Sigmoid colon (tissue), 7 donors: ENCODE measurements around the gene PLEKHH1. TPM values are rescaled to one million over a fixed set of nuclear protein-coding genes. Genes with fewer than 3 reads are reported as not detected.

Experiments
- DNase-seq: peaks from one replicate; pipeline ENCODE4 v3.0.0-alpha.2; 2019
- H3K27ac ChIP-seq, 4 donors: fragments of 200-600 bp; sonication (generic); one replicate each; pipeline ENCODE4 v1.5.1; 2016 to 2019; ENCODE audit warnings: mild to moderate bottlenecking in 1 of 4
- H3K27me3 ChIP-seq, 3 donors: fragments of 200-600 bp; sonication (generic); one replicate each; pipeline ENCODE4 v1.5.1; 2019; ENCODE audit warnings: mild to moderate bottlenecking in 1 of 3
- H3K36me3 ChIP-seq, 4 donors: fragments of 200-600 bp; sonication (generic); one replicate each; pipeline ENCODE4 v1.5.1; 2016 to 2019
- H3K4me1 ChIP-seq, 4 donors: fragments of 200-600 bp; sonication (generic); one replicate each; pipeline ENCODE4 v1.5.1; 2017 to 2019
- H3K4me3 ChIP-seq, 4 donors: fragments of 200-600 bp; sonication (generic); one replicate each; pipeline ENCODE4 v1.5.1; 2017 to 2019; ENCODE audit warnings: mild to moderate bottlenecking in 2 of 4, moderate library complexity in 1 of 4
- H3K9me3 ChIP-seq, 4 donors: fragments of 200-600 bp in 3 of 4; sonication (generic) in 3 of 4; one replicate each; pipeline versions ENCODE4 v1.5.1 to v1.6.1; 2013 to 2019
- EP300 ChIP-seq, 4 donors: sonication (generic); formaldehyde crosslinking; IDR thresholded peaks; one replicate each; pipeline ENCODE4 v1.6.1; 2017; ENCODE audit warnings: antibody characterized with exemption in 4 of 4
- POLR2A ChIP-seq, 2 donors: fragments of 450-650 bp; IDR thresholded peaks; one replicate each; pipeline ENCODE4 v1.6.1; 2016; ENCODE audit warnings: antibody characterized with exemption in 2 of 2, mild to moderate bottlenecking in 2 of 2, moderate library complexity in 2 of 2
- POLR2AphosphoS5 ChIP-seq, 4 donors: sonication (generic); formaldehyde crosslinking; IDR thresholded peaks; one replicate each; pipeline ENCODE4 v1.6.1; 2017; ENCODE audit warnings: antibody characterized with exemption in 4 of 4
- WGBS, 2 donors: extraction: QIAGEN DNeasy Blood & Tissue Kit; methylation state at CpG; one replicate each; pipeline ENCODE4 v1.1.7; 2013; 5-methylcytosine and 5-hydroxymethylcytosine counted together
- intact Hi-C: fragments of 100-400 bp; cut with DNase I; formaldehyde crosslinking; loops from one replicate; pipeline ENCODE4 v1.15.1; 2023
- polyA plus RNA-seq, 3 donors: library from polyadenylated mRNA; stranded (reverse); fragments of 200-250 nt; gene quantifications; one replicate each; pipeline ENCODE4 v1.2.3, GENCODE V29; 2013
- total RNA-seq, 4 donors: library from RNA; depleted of rRNA; stranded (reverse); fragments of >200 nt; gene quantifications; one replicate each; pipeline ENCODE4 v1.1.0, GENCODE V29; 2016
- TF ChIP-seq, protein P1 (sequence below), 4 experiments: fragments of 450-650 bp in 3 of 4; fragments of 200-600 bp in 1 of 4; IDR thresholded peaks; one replicate each; pipeline ENCODE4 v1.5.1; 2016 to 2019; ENCODE audit warnings: antibody characterized with exemption in 4 of 4, mild to moderate bottlenecking in 3 of 4, moderate library complexity in 2 of 4
- donor health status: healthy with polysubstance abuse.
- donor health status: Bipolar disorder and iron deficiency.
- donor health status: healthy.

PLEKHH1 gene
- total and polyA plus RNA-seq, 7 donors: 2.0 to 25.3 (median 8.0) TPM

GRCh38 chr14:67505254-67505653, 27.8 kb upstream of the PLEKHH1 start:
- Histone ChIP-seq H3K27ac (no peak overlapping the region), H3K4me1 (no peaks in the 10 kb centered on the region), H3K36me3 (no peaks in the 10 kb centered on the region), H3K4me3 (no peak overlapping the region), H3K9me3 (no peaks in the 10 kb centered on the region), H3K27me3 (no peaks in the 10 kb centered on the region)
- DNase-seq: no peak
- WGBS, 2 donors: 73 to 88% methylated on average over 1 of the region's 1 CpG
- intact Hi-C loops: no loop called here
- TF ChIP-seq EP300 (IDR thresholded peaks at IDR 0.05): no peak
- TF ChIP-seq, protein P1, sequence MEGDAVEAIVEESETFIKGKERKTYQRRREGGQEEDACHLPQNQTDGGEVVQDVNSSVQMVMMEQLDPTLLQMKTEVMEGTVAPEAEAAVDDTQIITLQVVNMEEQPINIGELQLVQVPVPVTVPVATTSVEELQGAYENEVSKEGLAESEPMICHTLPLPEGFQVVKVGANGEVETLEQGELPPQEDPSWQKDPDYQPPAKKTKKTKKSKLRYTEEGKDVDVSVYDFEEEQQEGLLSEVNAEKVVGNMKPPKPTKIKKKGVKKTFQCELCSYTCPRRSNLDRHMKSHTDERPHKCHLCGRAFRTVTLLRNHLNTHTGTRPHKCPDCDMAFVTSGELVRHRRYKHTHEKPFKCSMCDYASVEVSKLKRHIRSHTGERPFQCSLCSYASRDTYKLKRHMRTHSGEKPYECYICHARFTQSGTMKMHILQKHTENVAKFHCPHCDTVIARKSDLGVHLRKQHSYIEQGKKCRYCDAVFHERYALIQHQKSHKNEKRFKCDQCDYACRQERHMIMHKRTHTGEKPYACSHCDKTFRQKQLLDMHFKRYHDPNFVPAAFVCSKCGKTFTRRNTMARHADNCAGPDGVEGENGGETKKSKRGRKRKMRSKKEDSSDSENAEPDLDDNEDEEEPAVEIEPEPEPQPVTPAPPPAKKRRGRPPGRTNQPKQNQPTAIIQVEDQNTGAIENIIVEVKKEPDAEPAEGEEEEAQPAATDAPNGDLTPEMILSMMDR (IDR thresholded peaks at IDR 0.05): no peak
- TF ChIP-seq POLR2AphosphoS5 (IDR thresholded peaks at IDR 0.05): no peak
- no peak for TF ChIP-seq POLR2A (IDR thresholded peaks at IDR 0.05)

DNA sequence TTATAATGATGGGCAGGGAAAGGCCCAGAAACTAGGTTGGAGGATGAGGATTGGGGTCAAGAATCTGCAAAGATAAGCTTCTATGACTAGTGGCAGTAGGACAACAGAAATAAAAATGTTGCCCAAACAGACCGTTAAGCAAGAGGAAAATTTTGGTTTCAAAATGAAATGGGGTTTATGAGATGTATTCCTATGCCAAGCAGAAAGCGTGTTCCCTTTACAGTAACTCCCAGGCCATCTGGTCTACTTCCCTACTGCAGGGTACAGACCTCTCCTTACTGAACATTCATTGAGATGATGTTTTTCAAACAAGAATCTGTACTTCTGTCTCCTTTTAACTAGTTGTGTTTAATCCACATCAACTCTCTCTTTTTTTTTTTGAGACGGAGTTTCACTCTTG, 24.1 kb upstream of the PLEKHH1 start:
- Histone ChIP-seq H3K27ac (no peak overlapping the region), H3K4me3 (no peak overlapping the region), H3K9me3 (no peaks in the 10 kb centered on the region), H3K27me3 (no peaks in the 10 kb centered on the region), H3K4me1 (peaks cover 0 to 4% (median 2%) of the 10 kb centered on the region in 4 donors), H3K36me3 (no peaks in the 10 kb centered on the region)
- intact Hi-C loops: no loop called here
- TF ChIP-seq, protein P1 (IDR thresholded peaks at IDR 0.05): no peak
- TF ChIP-seq POLR2AphosphoS5 (IDR thresholded peaks at IDR 0.05): no peak
- TF ChIP-seq EP300 (IDR thresholded peaks at IDR 0.05): no peak
- no peak for TF ChIP-seq POLR2A (IDR thresholded peaks at IDR 0.05)
- no peak for DNase-seq
- 39 to 57% methylated on average over 3 of the region's 3 CpGs for WGBS, 2 donors

DNA sequence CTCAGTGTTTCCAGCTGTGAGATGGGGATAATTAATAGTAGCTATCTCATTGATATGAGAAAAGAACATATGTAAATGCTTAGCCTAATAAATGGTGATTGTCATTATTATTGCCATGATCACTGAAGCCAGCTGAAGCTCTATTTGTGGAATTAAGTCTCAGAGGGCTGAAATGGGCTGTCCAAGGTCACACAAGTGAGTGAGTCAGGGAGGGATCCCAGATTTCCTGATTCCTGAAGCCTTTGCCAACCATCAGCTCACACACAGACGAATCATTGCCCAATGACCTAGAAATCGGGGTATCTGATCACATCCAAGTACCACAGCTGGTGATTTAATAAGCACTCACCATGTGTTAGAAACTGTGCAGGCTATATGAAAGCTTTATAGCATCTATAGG, 23.0 kb upstream of the PLEKHH1 start:
- no peaks in the 10 kb centered on the region for H3K9me3 ChIP-seq
- no peaks in the 10 kb centered on the region for H3K27me3 ChIP-seq
- no peak overlapping the region for H3K27ac ChIP-seq
- TF ChIP-seq POLR2AphosphoS5 (IDR thresholded peaks at IDR 0.05) (no peak), EP300 (IDR thresholded peaks at IDR 0.05) (no peak), POLR2A (IDR thresholded peaks at IDR 0.05) (no peak)
- TF ChIP-seq, protein P1 (IDR thresholded peaks at IDR 0.05): no peak
- H3K36me3 ChIP-seq: no peaks in the 10 kb centered on the region
- 68 to 75% methylated on average over 2 of the region's 2 CpGs for WGBS, 2 donors
- no peak overlapping the region for H3K4me3 ChIP-seq
- intact Hi-C loops: loop anchor here (5.0 to 10.0 kb wide), 2 partner anchors 83 to 195 kb away; partner anchors contain the start of gene RDH12
- peaks cover 0 to 11% (median 9%) of the 10 kb centered on the region in 4 donors for H3K4me1 ChIP-seq
- DNase-seq: no peak

DNA sequence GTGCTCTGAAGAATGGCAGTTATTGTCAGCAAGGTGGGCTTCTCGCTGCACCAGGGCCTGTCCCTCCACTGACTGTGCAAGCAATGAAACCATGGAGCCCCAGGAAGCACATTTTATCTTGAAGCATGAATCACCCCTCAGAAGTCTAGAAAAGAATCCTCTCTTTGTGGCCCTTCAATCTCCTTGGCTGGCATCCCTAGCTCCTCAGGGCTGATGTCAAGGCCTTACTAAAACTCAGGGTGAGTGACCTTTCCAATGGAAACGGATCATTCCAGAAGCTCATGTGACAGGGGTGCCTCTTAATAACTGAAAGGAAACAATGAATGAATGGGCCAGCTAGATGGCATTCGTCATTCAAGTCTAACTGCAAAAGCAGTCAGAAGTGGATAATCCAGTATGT, 22.3 kb upstream of the PLEKHH1 start:
- no peaks in the 10 kb centered on the region for H3K9me3 ChIP-seq
- intact Hi-C loops: loop anchor here (5.0 to 10.0 kb wide), 2 partner anchors 84 to 194 kb away; partner anchors contain the start of gene RDH12
- H3K4me1 ChIP-seq: peaks cover 0 to 17% (median 14%) of the 10 kb centered on the region in 4 donors
- no peak overlapping the region for H3K27ac ChIP-seq
- TF ChIP-seq EP300 (IDR thresholded peaks at IDR 0.05) (no peak), POLR2AphosphoS5 (IDR thresholded peaks at IDR 0.05) (no peak), POLR2A (IDR thresholded peaks at IDR 0.05) (no peak)
- TF ChIP-seq, protein P1 (IDR thresholded peaks at IDR 0.05): no peak
- H3K36me3 ChIP-seq: no peaks in the 10 kb centered on the region
- 80 to 84% methylated on average over 3 of the region's 3 CpGs for WGBS, 2 donors
- no peak overlapping the region for H3K4me3 ChIP-seq
- no peaks in the 10 kb centered on the region for H3K27me3 ChIP-seq
- DNase-seq: no peak
